HG03521 (cell line): ENCODE results near the gene DUS3L.

Experiments used
- ATAC-seq: cut with Tn5 transposase; IDR thresholded peaks from one replicate; pipeline ENCODE4 v1.9.1; 2021; ENCODE audit warnings: mild to moderate bottlenecking, moderate library complexity; ENCODE audit not compliant: unreplicated experiment

Gene DUS3L, protein sequence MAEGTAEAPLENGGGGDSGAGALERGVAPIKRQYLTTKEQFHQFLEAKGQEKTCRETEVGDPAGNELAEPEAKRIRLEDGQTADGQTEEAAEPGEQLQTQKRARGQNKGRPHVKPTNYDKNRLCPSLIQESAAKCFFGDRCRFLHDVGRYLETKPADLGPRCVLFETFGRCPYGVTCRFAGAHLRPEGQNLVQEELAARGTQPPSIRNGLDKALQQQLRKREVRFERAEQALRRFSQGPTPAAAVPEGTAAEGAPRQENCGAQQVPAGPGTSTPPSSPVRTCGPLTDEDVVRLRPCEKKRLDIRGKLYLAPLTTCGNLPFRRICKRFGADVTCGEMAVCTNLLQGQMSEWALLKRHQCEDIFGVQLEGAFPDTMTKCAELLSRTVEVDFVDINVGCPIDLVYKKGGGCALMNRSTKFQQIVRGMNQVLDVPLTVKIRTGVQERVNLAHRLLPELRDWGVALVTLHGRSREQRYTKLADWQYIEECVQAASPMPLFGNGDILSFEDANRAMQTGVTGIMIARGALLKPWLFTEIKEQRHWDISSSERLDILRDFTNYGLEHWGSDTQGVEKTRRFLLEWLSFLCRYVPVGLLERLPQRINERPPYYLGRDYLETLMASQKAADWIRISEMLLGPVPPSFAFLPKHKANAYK

DNA sequence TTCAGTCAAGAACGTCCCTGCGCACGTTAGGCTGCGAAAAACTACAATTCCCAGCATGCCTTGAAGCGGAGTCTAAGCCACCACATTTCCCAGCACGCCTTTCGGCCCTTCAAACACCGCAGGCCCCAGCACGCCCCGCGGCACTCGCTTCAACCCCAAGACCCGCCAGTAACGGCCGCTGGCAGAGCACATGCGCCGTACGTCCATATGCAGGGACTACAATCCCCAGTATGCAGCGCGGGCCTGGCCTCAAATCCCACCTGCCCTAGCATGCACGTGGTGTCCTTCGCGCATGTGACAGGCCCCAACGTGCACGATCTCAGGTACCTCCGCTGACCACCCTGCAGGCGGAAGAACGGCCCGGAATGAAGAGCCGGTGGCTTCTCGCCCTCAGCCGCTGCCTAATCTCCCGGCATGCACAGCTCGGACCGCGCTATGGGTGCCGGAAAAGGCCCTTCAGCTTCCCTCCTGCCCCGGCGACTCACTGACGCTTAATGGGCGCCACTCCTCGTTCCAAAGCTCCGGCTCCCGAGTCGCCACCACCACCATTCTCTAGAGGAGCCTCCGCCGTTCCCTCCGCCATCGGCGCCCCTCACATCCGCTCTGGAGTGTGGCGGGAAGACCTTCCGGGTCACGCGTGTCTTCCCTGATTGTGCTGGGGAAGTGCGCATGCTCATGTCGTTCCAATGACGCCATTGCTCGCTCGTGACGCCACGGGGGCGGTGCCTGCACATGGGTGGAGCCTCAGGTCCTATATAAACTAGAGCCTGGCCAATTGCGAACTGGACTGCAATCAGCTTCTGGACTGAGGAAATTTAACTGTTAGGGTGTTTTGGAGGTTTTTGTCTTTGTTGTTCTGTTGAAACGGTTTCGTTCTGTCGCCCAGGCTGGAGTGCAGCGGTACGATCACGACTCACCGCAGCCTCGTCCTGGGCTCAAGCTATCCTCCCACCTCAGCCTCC, at the start of gene DUS3L:
DUS3L (minus strand) TSS at position 605 of the 962 bp plus-strand sequence; CDS start at position 583, 22 bp downstream.
- peak; percentile 91 for ATAC-seq

DNA sequence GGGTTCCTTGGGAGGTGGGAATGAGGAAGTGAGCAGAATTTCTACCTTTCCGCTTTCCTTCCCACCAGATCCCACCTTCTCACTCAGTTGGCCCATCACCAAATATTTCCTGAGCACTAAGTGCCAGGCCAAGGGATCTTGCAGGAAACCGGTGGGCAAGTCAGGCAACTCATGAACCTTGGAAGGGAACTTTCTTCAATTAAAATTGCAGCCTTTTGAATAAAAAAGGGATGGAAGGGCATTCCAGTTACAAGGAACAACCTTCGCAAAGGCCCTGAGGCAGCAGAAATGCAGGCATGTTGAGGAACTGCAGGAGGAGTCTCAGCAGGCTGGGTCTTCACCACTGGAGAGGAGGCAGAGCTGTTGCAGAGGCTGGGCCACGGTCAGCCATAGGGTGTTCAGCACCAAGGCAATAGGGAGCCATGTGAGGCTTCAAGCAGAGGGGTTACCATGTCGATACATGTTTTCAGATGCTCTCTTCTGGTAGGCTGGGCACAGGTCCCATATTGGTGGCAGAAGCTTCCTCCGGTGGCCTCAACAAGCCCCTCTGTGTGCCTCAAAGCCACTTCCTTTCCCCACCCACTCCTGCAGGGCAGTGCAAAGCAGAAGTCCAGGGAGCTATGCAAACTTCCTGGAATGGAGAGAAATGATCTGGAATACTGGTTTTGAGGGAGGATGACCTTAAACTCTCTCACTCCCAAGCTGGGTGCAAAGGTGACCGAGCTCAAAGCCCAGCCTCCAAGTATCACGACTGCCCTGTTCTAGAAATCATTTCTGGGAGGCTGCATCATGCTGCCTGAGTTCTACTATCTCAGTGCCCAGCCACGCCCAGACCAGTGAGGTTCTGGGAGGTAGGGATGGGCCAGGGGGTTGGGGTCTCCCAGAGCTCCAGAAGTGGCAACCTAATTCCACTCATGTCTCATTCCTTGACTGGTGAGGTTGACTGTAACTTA, 48.4 kb upstream of the DUS3L start, which contains the start of gene FUT6:
FUT6 (minus strand) TSS at position 638 of the 953 bp plus-strand sequence. CDS start 7,135 bp downstream, outside the sequence.
- no peak for ATAC-seq

DNA sequence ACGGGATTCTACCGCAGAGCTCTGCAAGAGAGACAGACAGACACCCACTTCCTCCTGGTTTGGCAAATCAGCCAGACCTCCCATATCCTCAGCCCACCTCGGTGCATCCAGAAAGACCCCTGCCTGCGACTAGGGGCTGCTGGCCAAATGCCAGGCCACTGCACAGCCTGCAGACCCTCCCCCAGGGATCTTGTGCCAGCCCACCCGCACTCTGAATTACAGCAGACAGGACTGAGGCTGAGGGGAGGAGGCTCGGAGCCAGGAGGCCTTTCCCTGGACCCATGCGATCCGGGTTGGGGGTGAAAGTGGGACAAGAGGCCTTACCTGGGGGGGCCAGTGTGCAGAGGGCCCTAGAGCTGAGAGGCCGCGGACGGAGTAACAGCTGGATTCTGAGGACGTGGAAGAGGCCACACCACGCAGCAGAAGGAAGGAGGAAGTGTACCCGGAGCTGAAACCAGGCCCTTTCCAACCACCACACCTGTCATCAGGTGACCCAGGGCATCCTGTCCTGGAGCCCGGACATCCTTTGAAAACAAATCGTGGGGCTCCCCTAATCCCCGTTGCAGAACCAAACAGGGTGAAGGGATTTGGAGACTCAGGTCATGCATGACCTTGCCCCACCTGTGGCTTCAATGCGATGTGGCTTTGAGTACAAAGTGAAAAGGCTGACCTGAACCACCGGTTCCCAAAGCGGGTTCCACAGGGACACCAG, 47.5 kb upstream of the DUS3L start:
- no peak for ATAC-seq

DNA sequence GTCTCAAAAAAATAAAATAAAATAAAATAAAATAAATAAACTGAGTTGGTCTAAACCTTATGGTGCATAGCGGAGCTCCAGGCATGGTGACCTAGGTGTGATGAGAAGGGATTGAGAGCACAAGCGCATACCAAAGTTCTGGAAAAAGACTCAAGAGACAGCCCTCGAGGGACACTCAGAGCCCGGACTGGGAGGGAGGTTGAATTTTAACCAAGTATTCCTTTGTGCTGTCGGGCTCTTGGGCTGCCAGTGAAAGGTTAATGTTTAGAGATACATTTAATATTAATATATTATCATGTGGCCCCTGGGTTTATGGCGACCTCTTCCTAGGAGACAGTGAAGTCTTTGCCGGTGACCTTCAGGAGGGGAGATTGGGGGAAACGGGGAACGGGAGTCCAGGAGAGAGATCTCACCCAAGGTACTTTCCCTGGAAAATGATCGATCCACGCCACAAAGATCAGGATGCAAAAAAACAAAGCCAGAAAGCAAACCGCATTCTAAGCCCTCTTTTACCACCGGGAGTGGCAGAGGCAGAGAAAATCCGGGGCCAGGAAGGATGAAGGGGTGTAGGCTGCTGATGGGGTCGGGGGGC, 46.9 kb upstream of the DUS3L start:
- ATAC-seq, result no peak

DNA sequence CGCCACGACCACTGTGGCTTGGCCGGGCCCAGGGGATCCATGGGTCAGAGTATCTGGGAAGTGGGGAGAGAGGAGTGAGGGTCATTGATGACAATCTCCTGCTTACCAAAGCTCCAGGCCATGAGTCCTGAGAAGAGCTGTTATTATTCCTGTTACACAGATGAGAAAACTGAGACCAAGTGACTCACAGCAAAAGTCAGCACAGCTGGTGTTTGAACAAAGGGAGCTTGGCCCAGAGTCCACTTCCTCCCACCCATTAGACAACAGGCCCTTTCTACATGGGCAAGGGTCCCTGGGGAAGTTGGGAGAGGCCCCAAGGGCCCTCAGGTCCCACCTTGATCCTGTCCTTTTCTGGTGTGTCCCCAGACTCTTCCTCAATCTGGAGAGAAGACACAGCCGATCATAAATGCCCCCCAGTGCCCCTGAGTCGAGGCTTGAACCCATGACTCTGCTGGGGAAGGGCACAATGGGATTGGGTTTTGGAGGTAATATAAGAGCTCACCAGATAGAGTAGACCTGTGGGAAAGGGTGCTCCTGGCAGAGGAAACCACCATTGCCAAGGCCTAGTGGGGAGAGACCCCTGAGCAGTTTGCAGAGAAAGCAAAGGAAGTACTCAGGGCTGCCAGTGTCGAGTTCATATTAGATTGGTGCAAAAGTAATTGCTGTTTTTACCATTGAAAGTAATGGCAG, 41.7 kb upstream of the DUS3L start:
- no peak for ATAC-seq

DNA sequence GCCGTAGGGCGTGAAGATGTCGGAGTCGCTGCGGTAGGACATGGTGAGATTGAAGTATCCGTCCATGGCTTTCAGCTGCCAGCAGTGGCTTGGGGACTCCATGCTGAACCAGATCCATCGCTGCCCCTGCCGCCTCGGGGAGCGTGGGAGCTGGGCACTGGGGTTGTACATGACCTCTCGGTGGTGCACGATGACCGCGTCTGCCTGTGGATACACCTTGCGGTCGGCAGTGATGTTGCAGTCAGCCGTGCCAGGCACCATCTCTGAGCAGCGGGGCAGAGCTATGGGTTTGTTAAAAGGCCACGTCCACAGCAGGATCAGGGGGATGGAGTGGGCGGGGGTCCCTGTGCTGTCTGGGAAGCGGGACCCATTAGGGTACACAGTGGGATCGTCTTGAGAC, 41.1 kb upstream of the DUS3L start:
- no peak for ATAC-seq

DNA sequence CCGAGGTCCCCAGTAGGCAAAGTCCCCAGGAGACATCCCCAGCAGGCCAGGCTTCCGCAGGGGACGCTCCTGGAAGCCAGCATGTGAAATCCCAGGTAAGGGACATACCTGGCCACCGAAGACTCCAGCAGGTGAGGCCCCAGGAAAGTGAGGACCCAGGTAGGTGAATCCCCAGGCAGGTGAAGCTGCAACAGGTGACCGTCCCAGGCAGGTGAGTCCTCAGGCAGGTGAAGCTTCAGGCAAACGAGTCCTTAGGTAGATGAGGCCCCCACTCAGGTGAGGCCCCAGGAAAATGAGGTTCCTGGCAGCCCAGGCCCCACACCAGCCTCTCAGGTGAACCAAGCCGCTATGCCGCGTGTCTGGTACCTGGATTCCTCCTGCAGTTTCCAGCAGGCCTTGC, 40.2 kb upstream of the DUS3L start:
- no peak for ATAC-seq

DNA sequence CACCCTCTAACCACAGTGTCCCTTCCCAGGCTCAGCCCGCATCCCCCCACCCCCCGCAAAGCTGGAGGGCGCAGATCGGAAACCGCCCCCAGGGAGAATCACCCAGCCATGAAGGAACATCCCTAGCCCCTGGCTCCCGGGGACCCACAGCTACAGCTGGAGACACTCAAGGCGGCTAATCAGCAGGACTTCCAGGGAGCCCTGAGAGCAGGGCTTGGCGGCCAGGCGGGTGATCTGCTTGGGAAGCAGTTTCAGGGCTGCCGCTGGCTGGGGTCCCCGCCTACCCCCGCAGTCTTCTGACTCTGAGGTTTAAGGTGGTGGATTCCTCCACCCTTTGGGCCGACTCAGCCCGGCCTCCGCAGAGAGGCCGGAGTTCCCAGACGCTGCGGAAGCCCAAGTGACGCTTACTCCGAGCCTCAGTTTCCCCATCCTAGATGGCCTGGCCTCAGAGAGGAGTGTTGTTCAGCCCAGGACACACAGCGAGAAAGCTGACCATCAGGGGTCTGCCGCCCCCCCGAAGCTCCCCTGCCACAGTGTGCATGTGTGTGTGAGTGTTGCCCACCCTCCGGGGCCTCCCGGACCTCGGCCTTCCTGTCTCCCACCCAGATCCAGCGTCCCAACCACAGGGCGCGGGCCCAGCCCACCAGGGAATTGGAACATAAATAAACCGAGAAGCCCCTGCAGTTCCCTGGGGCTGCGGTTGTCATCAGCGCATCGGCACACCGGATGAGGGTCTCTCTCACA, 38.8 kb upstream of the DUS3L start:
- no peak for ATAC-seq

DNA sequence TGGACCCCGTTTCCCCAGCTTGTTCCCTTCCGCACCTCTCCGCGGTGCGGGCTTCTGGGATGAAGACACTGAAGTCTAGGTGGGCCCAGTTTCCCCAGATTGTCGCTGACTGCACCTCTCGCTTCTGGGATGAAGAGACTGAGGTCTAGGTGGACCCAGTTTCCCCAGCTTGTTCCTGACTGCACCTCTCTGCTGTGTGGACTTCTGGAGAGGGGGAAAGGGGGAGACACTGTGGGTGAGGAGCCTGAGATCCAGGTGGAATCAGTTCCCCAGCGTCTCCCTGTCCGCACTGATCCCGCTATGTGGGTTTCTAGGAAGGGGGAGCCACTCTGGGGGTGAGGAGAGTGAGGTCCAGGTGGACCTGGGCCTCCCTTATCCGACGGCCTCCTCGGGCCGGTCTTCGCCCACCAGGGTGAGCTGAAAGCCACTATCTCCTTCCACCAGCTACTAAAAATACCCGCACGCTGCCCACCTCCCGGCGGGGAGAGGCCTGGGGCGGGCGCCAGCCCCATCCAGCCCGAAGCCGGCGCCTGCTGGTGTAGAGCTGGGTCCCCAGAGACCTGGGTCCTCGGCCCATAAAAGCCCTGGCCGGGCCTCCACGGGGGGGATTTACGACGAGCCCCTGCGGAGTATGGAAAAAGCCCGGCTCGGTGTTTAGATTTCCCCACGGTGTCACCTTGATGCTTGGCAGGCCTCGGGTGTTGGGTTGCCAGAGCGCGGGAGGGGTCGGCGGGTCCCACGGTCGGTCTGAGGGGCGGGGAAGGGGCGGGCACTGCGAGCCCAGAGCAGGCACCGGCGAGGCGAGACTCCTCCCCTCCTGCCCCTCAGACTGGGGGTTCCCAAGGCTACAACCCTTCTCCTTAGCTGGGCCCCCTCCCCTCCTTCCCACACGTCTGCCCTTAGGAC, 38.0 kb upstream of the DUS3L start:
- no peak for ATAC-seq

DNA sequence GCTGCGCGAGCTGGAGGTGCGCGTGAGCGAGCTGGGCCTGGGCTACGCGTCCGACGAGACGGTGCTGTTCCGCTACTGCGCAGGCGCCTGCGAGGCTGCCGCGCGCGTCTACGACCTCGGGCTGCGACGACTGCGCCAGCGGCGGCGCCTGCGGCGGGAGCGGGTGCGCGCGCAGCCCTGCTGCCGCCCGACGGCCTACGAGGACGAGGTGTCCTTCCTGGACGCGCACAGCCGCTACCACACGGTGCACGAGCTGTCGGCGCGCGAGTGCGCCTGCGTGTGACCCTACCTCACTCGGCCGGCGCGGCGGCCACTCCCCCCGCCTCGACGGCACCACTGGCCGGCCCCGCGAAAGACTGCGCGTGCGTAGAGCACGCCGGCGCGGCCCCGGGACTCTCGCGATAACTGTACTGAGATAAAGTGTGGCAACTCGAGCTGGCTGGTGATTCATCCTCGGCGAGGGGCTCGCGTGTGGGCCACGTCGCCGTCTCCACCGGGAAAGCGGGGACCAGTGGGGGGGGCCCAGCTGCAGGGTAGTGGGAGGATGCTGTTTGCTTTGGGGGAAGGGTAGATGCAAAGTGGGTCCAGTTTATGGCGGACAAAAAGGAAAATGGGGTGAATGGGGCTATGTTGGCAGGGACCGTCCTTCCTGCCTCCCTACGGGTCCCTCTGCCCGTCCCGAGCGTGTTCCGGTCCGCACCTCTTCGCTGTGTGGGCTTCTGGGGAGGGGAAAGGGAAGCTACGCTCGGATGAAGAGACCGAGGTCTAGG, 37.1 kb upstream of the DUS3L start:
- peak; percentile 75 for ATAC-seq

DNA sequence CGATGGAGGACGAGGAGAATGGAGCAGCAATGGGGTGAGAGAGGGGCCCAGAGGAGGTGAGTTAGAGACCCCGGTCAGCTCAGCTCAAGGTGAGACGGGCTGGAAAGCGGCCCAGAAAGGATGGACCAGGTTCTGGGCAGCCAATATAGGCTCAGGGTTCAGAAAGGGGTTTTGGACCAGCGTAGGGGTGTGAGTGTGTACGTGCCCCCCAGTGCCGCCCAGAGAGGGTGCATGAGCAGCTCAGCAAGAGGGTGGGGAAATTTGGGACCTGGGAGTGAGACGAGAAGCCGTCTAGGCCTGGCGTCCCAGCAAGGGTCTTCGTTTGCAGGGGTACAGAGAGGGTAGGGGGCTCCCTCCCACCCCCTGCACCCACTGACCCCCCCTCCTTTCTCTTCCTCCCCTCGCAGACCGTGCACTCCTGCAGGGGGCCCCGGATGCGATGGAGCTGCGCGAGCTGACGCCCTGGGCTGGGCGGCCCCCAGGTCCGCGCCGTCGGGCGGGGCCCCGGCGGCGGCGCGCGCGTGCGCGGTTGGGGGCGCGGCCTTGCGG, 36.5 kb upstream of the DUS3L start:
- no peak for ATAC-seq

DNA sequence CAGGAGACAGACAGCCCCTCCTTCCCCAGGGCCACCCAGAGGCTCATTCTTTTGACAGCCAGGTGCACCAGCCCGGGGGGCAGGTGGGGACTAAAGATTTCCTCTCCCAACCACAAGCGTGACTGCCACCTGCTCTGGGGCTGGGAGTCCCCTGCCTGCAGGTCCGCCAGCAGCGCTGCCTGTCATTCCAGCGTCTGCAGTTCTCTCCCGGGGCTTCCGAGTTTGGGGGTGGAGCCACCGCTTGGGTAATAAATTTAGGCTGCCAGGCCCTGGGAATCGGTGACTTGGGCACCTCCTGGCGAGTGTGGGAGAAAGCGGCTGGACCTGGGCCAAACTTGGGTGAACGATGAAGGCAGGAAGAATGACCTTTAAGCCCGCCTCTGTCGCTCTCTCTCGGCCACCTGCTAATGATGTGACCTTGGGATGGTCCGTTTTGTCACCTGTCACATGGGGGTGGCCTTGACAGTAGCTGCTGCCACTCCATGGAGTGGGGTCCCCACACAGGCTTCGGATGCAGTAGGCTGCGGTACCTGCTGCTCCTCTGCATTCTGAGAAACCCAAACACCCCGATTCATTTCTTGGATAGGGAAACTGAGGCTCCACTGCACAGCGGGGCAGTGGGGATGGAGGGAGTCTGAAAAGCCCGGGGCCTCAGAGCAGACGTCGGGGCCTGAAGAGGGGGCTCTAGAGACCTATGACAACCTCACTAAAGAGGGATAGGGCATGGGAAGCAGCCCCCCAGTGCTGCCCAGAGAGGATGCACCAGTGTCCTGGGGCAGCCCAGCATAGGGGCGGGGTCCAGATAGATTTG, 35.8 kb upstream of the DUS3L start:
- ATAC-seq, result no peak

DNA sequence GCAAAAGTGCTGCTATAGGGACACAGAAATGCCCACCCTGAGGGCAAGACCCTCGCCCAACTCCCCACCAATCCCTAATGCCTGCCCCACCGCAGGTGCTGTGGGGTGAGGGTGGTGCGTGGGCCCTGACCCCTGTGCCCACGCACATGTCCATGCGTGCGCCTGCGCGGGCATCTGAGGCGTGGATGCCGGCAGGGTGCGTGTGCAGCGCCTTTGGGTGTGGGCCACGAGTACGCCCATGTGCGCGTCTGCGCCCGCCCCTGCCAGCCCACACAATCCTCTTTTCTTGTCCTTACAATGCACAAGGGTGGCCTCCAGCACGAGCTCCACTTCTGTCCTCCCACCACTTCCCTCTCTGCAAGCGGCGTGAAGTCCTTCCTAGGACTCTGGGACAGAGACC, 34.2 kb upstream of the DUS3L start:
- no peak for ATAC-seq

DNA sequence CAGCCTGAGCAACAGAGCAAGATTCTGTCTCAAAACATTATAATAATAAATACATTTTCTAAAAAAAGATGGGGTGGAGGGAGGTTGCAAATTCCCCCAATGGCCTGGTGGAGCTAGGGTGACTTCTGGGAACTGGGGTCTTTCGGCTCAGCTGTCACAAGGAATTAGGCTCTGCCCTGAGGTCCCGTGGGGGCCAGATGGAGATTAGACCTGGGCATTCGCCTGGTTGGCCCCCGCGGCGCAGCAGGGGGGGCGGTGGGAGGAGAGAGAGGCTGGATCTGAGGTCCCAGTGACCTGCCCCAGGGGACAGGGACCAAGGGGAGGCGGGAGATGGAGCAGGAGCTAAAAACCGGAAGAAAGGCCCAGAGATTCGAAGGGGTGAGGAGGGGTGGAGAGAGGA, 33.8 kb upstream of the DUS3L start:
- no peak for ATAC-seq
